NCI-H2171 treated with DMSO at 0.1 percent for 48 hours (cell line): ENCODE measurements around the gene RAB11A.
A peak's percentile ranks its signal among the peaks of the same experiment; 100 is the strongest.
"Not testable (repeated sequence)": the region's sequence is repeated elsewhere in the genome, so short reads cannot be mapped to it uniquely, and the experiment has no call there.

Experiments
- DNase-seq: peaks from one replicate; lab custom pipeline; 2025; lab: John Stamatoyannopoulos, UW

RAB11A gene

GRCh38 chr15:65845826-65846519, 23.3 kb upstream of the RAB11A start:
- no peak for DNase-seq

- DNase-seq: no peak
Measured at GRCh38 chr15:65847989-65848388, 21.3 kb upstream of the RAB11A start.

- no peak for DNase-seq
Measured at GRCh38 chr15:65851981-65852380, 17.3 kb upstream of the RAB11A start.

GRCh38 chr15:65856821-65857455, 12.4 kb upstream of the RAB11A start:
- DNase-seq: peak; percentile 35

GRCh38 chr15:65857718-65858402, 11.4 kb upstream of the RAB11A start:
- DNase-seq: peak; percentile 52

GRCh38 chr15:65862682-65863081, 6.6 kb upstream of the RAB11A start:
- DNase-seq: peak; percentile 29

GRCh38 chr15:65863106-65863505, 6.2 kb upstream of the RAB11A start:
- DNase-seq: no peak

- no peak for DNase-seq
Measured at GRCh38 chr15:65867244-65867643, 2.0 kb upstream of the RAB11A start.

GRCh38 chr15:65867933-65868332, 1.4 kb upstream of the RAB11A start:
- not testable (repeated sequence) for DNase-seq

- DNase-seq: no peak
Measured at GRCh38 chr15:65868546-65869125, 655 bp upstream of the RAB11A start.

- peak; percentile 55 for DNase-seq
Measured at GRCh38 chr15:65869954-65870871, 922 bp downstream of the RAB11A start.

GRCh38 chr15:65870889-65871533, 1.7 kb downstream of the RAB11A start:
- DNase-seq: peak; percentile 52

- not testable (repeated sequence) for DNase-seq
Measured at GRCh38 chr15:65871886-65872285, 2.6 kb downstream of the RAB11A start.

GRCh38 chr15:65872596-65872995, 3.3 kb downstream of the RAB11A start:
- not testable (repeated sequence) for DNase-seq

- DNase-seq: no peak
Measured at GRCh38 chr15:65873256-65873655, 4.0 kb downstream of the RAB11A start.

GRCh38 chr15:65875458-65875857, 6.2 kb downstream of the RAB11A start:
- DNase-seq: no peak

GRCh38 chr15:65877749-65878148, 8.5 kb downstream of the RAB11A start:
- DNase-seq: no peak

- no peak for DNase-seq
Measured at GRCh38 chr15:65881766-65882434, 12.6 kb downstream of the RAB11A start.

- DNase-seq: no peak
Measured at GRCh38 chr15:65883571-65883970, 14.3 kb downstream of the RAB11A start.

- peak; percentile 48 for DNase-seq
Measured at GRCh38 chr15:65884511-65884910, 15.2 kb downstream of the RAB11A start.
